NCI-H1694 (cell line): ENCODE measurements around the gene FMN1.

Experiments
- DNase-seq: peaks from one replicate; lab custom pipeline; 2025; lab: John Stamatoyannopoulos, UW

FMN1 gene

GRCh38 chr15:33198541-33198940, 4.0 kb upstream of the FMN1 start:
- DNase-seq: no peak

DNA sequence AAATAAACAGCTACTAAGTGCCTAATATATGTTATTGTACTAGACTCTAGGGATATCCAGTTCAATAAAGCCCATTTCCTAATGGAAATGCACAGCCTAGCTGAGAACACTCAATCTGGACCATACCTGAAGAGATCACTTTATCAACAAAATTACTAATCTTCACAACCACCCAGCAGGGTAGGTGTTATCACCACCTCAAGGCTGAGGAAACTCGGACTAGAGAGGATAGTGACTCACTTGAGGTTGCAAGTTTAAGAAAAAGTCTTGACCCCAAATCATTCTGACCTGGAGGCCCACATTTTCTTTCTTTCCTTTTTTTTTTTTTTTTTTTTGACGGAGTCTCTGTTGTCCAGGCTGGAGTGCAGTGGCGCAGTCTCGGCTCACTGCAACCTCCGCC, 3.1 kb upstream of the FMN1 start:
- no peak for DNase-seq

- DNase-seq: no peak
Observed at GRCh38 chr15:33194237-33194636, 277 bp downstream of the FMN1 start.

GRCh38 chr15:33191591-33191990, 2.9 kb downstream of the FMN1 start:
- no peak for DNase-seq

DNA sequence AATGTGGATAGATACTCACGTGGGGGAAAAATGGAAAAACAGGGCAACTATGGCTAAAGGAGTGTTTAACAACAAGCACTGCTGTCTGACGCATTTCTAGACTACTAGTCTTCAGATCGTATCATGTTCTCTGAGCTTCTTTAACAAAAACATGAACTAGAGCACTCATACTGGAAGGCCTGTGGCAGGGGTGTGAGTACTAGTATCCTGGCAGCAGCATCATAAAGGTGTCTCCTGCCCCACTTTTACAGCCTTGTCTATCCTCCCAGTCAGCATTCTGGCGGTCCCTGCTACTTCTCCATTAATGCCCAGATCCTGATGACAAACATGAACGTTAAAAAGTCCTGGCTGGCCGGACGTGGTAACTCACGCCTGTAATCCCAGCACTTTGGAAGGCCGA, 4.0 kb downstream of the FMN1 start:
- DNase-seq: no peak

GRCh38 chr15:33188641-33189257, 5.8 kb downstream of the FMN1 start:
- DNase-seq: no peak

- no peak for DNase-seq
Observed at GRCh38 chr15:33188159-33188558, 6.4 kb downstream of the FMN1 start.

- DNase-seq: no peak
Observed at GRCh38 chr15:33183334-33183733, 11.2 kb downstream of the FMN1 start.

GRCh38 chr15:33182926-33183325, 11.6 kb downstream of the FMN1 start:
- no peak for DNase-seq

DNA sequence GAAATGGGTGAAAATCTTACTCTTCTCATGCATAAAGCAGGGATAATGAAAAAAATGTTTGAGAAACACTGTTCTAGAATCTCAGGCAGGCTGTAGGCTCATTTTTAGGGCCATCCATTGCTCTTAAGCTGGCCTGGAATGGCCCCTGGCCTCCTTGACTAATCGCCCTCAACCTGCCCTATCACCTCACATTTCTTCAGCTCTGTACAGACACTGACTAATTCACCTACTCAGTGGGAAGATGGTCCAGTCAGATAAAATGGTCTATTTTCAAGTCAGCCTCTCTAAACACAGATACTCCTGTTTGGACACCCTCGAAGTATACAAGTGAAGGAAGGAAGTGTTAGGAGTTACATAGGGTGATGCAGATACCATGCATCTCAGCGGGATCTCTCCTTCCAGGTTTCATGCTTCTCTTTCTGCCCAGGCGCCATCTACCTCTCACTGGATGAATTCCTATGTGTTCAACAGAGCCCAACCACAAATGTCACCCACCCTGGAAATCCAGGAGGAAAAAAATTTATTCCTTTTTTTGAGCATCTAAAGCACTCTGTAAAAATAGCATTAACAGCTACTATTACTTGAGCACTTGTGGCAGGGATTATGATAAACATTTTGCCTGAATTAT, 12.1 kb downstream of the FMN1 start:
- no peak for DNase-seq

DNA sequence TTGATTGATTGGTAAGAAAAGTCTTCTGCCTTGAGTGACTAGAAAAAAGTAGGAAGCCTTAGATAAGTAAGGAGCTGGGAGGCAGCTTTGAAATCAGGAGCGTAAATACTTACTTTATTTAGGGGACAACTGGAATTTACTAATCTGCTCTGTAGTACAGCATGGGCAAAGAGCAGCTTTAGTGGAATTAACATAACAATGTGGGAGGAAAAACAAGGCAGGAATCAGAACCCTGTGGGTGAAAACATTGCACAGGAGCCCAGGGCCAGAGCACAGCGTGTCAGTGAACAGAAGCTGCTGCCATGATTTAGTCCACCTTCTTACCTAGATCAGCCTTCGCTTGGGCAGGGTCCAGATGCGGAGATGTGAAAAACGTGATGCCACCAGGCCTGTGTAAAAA, 14.6 kb downstream of the FMN1 start:
- DNase-seq: no peak

DNA sequence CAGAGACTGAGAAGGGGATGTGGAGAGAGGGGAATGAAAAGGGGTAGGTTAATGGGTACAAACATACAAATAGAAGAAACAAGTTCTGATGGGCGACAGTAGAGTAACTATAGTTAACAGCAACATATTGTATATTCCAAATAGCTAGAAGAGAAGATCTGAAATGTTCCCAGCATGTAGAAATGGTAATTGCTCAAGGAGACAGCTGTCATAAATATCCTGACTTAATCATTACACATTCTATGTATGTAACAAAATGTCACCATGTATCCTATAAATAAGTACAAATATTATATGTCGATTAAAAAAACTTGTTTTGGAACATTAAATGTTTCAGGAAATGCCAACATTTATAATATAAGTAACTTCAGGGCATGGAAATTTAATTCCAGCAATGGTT, 23.3 kb downstream of the FMN1 start:
- DNase-seq: no peak

GRCh38 chr15:33169625-33170024, 24.9 kb downstream of the FMN1 start:
- DNase-seq: no peak

- no peak for DNase-seq
Observed at GRCh38 chr15:33168444-33168843, 26.1 kb downstream of the FMN1 start.

- no peak for DNase-seq
Observed at GRCh38 chr15:33163816-33164215, 30.7 kb downstream of the FMN1 start.

- no peak for DNase-seq
Observed at GRCh38 chr15:33161209-33161608, 33.3 kb downstream of the FMN1 start.

DNA sequence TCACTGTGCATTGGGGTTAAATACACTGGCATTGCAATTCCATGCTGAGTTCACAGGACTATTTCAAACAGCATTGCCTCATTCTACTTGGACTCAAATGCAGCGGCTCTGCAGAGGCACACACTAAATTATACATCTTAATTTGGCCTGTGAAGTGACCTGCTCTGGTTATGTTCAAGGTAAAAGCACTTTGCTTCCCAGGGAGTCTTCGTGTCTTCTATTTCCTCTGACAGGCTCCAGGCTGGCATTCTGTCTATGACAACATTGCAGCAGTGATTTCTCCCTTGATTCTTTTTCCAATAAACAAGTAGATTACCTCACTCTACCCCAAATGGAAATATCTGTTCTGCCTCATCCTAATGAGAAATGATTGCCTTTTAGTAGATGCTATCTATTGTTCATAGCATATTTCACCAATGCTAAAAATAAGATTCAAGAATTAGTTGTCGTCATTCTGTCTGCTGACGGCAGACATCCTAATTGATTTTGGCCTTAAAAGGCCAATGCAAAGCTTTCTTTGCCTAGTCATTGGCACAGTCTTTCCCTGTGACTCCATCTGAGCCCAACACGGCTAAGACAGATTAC, 33.8 kb downstream of the FMN1 start:
- no peak for DNase-seq

DNA sequence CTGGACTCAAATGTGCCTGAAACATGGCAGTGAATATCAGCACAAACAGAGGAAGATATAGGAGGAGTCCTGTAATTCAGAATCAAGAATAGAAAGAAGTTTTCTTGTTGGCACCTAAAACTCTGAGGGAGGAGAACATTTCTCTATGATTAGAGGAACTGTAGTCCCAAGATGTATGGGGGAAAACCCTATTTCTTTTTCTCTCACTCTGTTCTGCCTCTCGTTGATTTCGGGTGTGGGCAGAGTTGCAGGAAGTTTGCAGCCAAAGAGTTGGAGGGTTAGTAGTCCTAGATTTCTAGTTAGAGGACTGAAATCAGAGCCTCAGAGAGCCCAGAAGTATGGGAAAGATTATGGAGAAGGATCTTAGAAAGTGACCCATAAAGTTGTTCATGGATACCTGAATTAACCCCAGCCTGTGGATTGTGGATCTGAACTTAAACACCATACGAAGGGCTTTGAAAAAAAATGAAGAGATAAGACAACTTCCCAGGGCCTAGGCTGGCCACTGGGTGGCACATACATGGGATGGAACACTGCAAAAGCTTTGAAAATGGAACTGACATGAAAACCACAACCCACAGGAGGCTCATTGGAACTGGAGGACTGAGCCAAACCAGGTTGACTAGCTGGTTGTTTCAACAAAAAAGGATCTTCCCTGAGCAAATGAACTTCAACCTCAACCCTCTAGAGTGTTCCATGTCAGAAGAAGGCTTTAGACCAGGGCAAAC, 34.6 kb downstream of the FMN1 start:
- no peak for DNase-seq

DNA sequence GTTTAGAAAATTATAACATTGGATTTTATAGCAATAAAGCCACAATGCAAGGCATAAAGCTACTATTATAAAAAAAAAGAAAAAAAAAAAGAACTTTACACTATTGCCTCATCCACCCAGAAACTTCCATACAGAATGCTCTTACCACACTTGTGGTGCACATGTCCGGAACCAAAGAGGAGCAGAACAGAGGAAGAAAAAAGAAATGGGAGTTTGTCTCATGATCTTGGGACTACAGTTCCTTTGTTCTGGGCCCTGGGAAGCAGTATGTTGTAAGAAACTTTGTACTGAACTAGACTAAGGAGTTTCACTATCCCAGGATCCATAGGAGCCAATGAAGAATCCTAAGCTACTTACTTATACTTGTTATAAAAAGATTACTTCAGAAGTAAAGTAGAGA, 36.1 kb downstream of the FMN1 start:
- no peak for DNase-seq

GRCh38 chr15:33157371-33158037, 37.0 kb downstream of the FMN1 start:
- DNase-seq: no peak

GRCh38 chr15:33155691-33156420, 38.7 kb downstream of the FMN1 start:
- no peak for DNase-seq
